Endothelial cell of umbilical vein (primary cell): ENCODE data around the gene AQP1. TPM values are rescaled to one million over a fixed set of nuclear protein-coding genes. Genes with fewer than 3 reads are reported as not detected.

ENCODE experiments used
- BruUV-seq: library from RNA; stranded (reverse); fragments of 400-500 nt; replicated peaks from 2 replicates; lab custom pipeline; 2021; lab: Mats Ljungman, UMichigan
- CTCF ChIA-PET: fragments of 300-600, 350-600 bp; sonication (Branson Sonifier 250); formaldehyde crosslinking; loops from one replicate; lab custom pipeline; 2021; ENCODE audit warnings: antibody characterized with exemption, inconsistent platforms; lab: Charles Lee
- POLR2A ChIA-PET: fragments of 300-600, 350-600 bp; sonication (Branson Sonifier 250); formaldehyde crosslinking; loops from one replicate; lab custom pipeline; 2021; ENCODE audit warnings: antibody characterized with exemption, inconsistent platforms; lab: Charles Lee
- DNase-seq: peaks from one replicate; pipeline ENCODE4 v3.0.0-alpha.2; 2011; ENCODE audit warnings: low read depth, low spot score
- FAIRE-seq: peaks from 2 replicates; lab custom pipeline; 2011; peaks lifted over from hg19 to GRCh38; lab: Jason Lieb, UNC
- H2AFZ ChIP-seq: 2 replicates; pipeline ENCODE4 v1.6.0; 2012; ENCODE audit warnings: low read depth, low read length, control low read depth, inconsistent platforms
- H3K27ac ChIP-seq: 2 replicates; pipeline ENCODE4 v1.5.1; 2011; ENCODE audit warnings: low read depth, mild to moderate bottlenecking, control low read depth, low read length, moderate library complexity; ENCODE audit not compliant: insufficient read depth
- H3K27me3 ChIP-seq, 2 experiments: 2 replicates each; pipeline versions ENCODE4 v1.6.0 to v1.6.1; 2011; ENCODE audit warnings: low read length in 2 of 2, mixed read lengths in 1 of 2; ENCODE audit not compliant: control insufficient read depth in 2 of 2, insufficient read depth in 2 of 2
- H3K36me3 ChIP-seq, 2 experiments: 2 replicates in 1 of 2; 3 replicates in 1 of 2; pipeline ENCODE4 v1.5.1; 2011; ENCODE audit warnings: low read length in 2 of 2, mild to moderate bottlenecking in 1 of 2, moderate library complexity in 1 of 2; ENCODE audit not compliant: control insufficient read depth in 2 of 2, insufficient read depth in 2 of 2; ENCODE audit errors: extremely low read depth in 1 of 2
- H3K4me1 ChIP-seq: 3 replicates; pipeline ENCODE4 v1.5.1; 2011; ENCODE audit warnings: mild to moderate bottlenecking, low read length; ENCODE audit not compliant: control insufficient read depth, insufficient read depth; ENCODE audit errors: extremely low read depth
- H3K4me2 ChIP-seq: 2 replicates; pipeline ENCODE4 v1.6.1; 2011; ENCODE audit warnings: low read length, control low read depth, mixed read lengths; ENCODE audit not compliant: insufficient read depth
- H3K4me3 ChIP-seq, 3 experiments: fragments of 200-600 bp in 1 of 3; sonication (generic), shearing (Covaris generic) in 1 of 3; replicated peaks in 1 of 3; 2 replicates each; pipeline ENCODE4 v1.5.1; 2011 to 2016; ENCODE audit warnings: control low read depth in 3 of 3, low read length in 3 of 3, mild to moderate bottlenecking in 2 of 3, inconsistent platforms in 1 of 3, low read depth in 1 of 3, moderate library complexity in 1 of 3; ENCODE audit not compliant: insufficient read depth in 1 of 3
- H3K79me2 ChIP-seq: 2 replicates; pipeline ENCODE4 v1.6.0; 2012; ENCODE audit warnings: low read length, inconsistent platforms; ENCODE audit not compliant: control insufficient read depth, insufficient read depth
- H3K9ac ChIP-seq: replicated peaks from 2 replicates; pipeline ENCODE3; 2011; ENCODE audit warnings: low read length, control low read depth; ENCODE audit not compliant: insufficient read depth; ENCODE audit errors: extremely low read depth
- H3K9me1 ChIP-seq: replicated peaks from 3 replicates; pipeline ENCODE4 v1.6.0; 2011; ENCODE audit warnings: mild to moderate bottlenecking, low read length; ENCODE audit not compliant: control insufficient read depth, insufficient read depth; ENCODE audit errors: extremely low read depth
- H3K9me3 ChIP-seq: replicated peaks from 2 replicates; pipeline ENCODE4 v1.5.1; 2012; ENCODE audit warnings: low read length, inconsistent platforms; ENCODE audit not compliant: control insufficient read depth, insufficient read depth
- H4K20me1 ChIP-seq: replicated peaks from 2 replicates; pipeline ENCODE3; 2011; ENCODE audit warnings: mild to moderate bottlenecking, low read length; ENCODE audit not compliant: control insufficient read depth, insufficient read depth; ENCODE audit errors: extremely low read depth
- CTCF ChIP-seq, 2 donors: IDR thresholded peaks; 1 replicate in 1 of 2; 2 replicates in 1 of 2; pipeline ENCODE4 v1.5.1; 2011; ENCODE audit warnings: low read length in 2 of 2, mild to moderate bottlenecking in 2 of 2, moderate library complexity in 2 of 2, control low read depth in 1 of 2, inconsistent platforms in 1 of 2, low read depth in 1 of 2; ENCODE audit not compliant: insufficient read depth in 1 of 2; ENCODE audit errors: extremely low read depth in 1 of 2
- EZH2 ChIP-seq: IDR thresholded peaks from 2 replicates; pipeline ENCODE4 v1.6.1; 2012; ENCODE audit warnings: borderline replicate concordance, low read depth, mild to moderate bottlenecking, moderate library complexity, low read length, inconsistent platforms; ENCODE audit not compliant: severe bottlenecking
- FOS ChIP-seq: IDR thresholded peaks from 2 replicates; pipeline ENCODE4 v1.6.1; 2011; ENCODE audit warnings: mild to moderate bottlenecking, low read length, moderate library complexity, borderline replicate concordance; ENCODE audit not compliant: insufficient read depth
- GATA2 ChIP-seq: IDR thresholded peaks from 2 replicates; pipeline ENCODE4 v1.7.0; 2011; ENCODE audit warnings: low read depth, mild to moderate bottlenecking, moderate library complexity, mixed read lengths, low read length; ENCODE audit not compliant: insufficient read length, insufficient read depth
- JUN ChIP-seq: IDR thresholded peaks from 2 replicates; pipeline ENCODE4 v1.6.1; 2011; ENCODE audit warnings: borderline replicate concordance, low read depth; ENCODE audit not compliant: insufficient read length, insufficient read depth
- MAX ChIP-seq: IDR thresholded peaks from 2 replicates; pipeline ENCODE4 v1.6.1; 2011; ENCODE audit not compliant: insufficient read depth, insufficient read length
- MYC ChIP-seq: IDR thresholded peaks from one replicate; pipeline ENCODE4 v1.6.1; 2011; ENCODE audit warnings: mild to moderate bottlenecking, low read depth, low read length
- dilution Hi-C: fragments of 300-500 bp; cut with MboI; formaldehyde crosslinking; loops from one replicate; pipeline ENCODE4 v1.15.0; 2019; ENCODE audit warnings: low sequenced_read_pairs; ENCODE audit not compliant: extremely low pct_ligation_motif_present
- intact Hi-C: fragments of 100-400 bp; cut with micrococcal nuclease; formaldehyde crosslinking; loops from one replicate; pipeline ENCODE4 v1.10.0; 2022
- polyA plus RNA-seq, 4 experiments: library from polyadenylated mRNA; depleted of rRNA in 3 of 4; stranded (reverse) in 3 of 4; unstranded in 1 of 4; fragments of >200 nt; gene quantifications; 2 replicates each; pipeline versions ENCODE4 v1.2.1 to v1.2.3, GENCODE V29; 2011 to 2012; ENCODE audit warnings: missing spikeins in 1 of 4
- total RNA-seq: library from RNA; stranded (reverse); gene quantifications from 2 replicates; pipeline ENCODE4 v1.2.3, GENCODE V29; 2021

Gene AQP1
- total and polyA plus RNA-seq, 2 donors (not counting 3 experiments of a cell fraction or from before 2014, with no cell fraction given), result 11.7 to 15.9 TPM

GRCh38 chr7:30917216-30917893, 5.7 kb downstream of the AQP1 start:
- Histone ChIP-seq H3K4me3 (no peak overlapping the region), H4K20me1 (no peaks in the 10 kb centered on the region), H3K27me3 (no peaks in the 10 kb centered on the region), H2AFZ (peak overlapping the region; percentile 30), H3K36me3 (no peaks in the 10 kb centered on the region), H3K27ac (no peak overlapping the region), H3K9me1 (no peaks in the 10 kb centered on the region), H3K79me2 (no peaks in the 10 kb centered on the region), H3K9me3 (no peaks in the 10 kb centered on the region), H3K9ac (no peak overlapping the region), H3K4me1 (peaks cover 32% of the 10 kb centered on the region), H3K4me2 (no peak overlapping the region)
- FAIRE-seq (peak; percentile 26), DNase-seq (no peak)
- TF ChIP-seq MYC (no peak), GATA2 (no peak), JUN (no peak), FOS (no peak), MAX (no peak), CTCF (IDR thresholded peaks at IDR 0.05; ENCODE audit: extremely low read depth in 1 of 2, insufficient read depth in 1 of 2, low read depth in 1 of 2, low read length in 2 of 2) (no peak), EZH2 (no peak)
- ChIA-PET CTCF (interaction anchor here (1.0 to 1.5 kb wide), 2 partner anchors 32 to 205 kb away, joined by 3 to 5 read pairs; no protein-coding TSS in a partner anchor), POLR2A (no interaction called here)
- intact Hi-C loops, result no loop called here
- no TSS peak for BruUV-seq
- dilution Hi-C loops, result no loop called here
